ENCODE results near the gene PIP5K1A. TPM values are rescaled to one million over a fixed set of nuclear protein-coding genes. Genes with fewer than 3 reads are reported as not detected.

PIP5K1A gene
- total and polyA plus RNA-seq, 2 donors (not counting 1 experiment from before 2014, with no cell fraction given) = 80.9 to 118 TPM

DNA sequence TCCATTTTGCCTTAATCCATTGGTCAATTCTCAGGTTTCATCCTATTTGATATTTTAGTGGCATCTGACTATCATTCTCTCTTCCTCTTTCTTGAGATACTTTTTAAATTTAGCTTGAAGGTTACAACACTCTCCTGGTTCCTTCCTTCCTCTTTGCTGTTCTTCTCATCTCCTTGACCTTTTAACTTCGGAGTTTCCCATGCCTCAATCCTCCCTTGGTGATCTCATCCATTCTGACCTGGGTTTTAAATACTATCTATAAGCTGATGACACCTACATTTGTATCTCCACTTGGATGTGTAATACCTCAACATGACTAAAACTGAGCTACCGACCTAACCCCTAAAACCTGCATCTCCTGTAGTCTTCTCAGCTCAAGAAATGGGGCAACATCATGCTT, 78.9 kb downstream of the PIP5K1A start:
- H3K4me2 ChIP-seq (ENCODE audit: extremely low read depth, insufficient read depth, low read length) = no peak overlapping the region
- no peak for DNase-seq (ENCODE audit: low read depth in 2 of 2)
- no peaks in the 10 kb centered on the region for H3K27me3 ChIP-seq (ENCODE audit: control insufficient read depth, insufficient read depth, low read length)
- H3K9me3 ChIP-seq (ENCODE audit: control insufficient read depth, insufficient read depth, low read depth, low read length) = no peaks in the 10 kb centered on the region
- H3K4me1 ChIP-seq (ENCODE audit: control insufficient read depth, extremely low read depth, insufficient read depth, low read length) = no peaks in the 10 kb centered on the region
- no peaks in the 10 kb centered on the region for H4K20me1 ChIP-seq (ENCODE audit: control insufficient read depth, extremely low read depth, insufficient read depth, low read length)
- no peak overlapping the region for H3K4me3 ChIP-seq (replicated peaks in 1 of 4; ENCODE audit: control extremely low read depth in 1 of 4, insufficient read depth in 1 of 4, low read depth in 3 of 4, low read length in 4 of 4)
- no peak overlapping the region for H2AFZ ChIP-seq (ENCODE audit: low read length)
- no peak overlapping the region for H3K9ac ChIP-seq (ENCODE audit: insufficient read depth, low read length)
- TF ChIP-seq, protein P1, sequence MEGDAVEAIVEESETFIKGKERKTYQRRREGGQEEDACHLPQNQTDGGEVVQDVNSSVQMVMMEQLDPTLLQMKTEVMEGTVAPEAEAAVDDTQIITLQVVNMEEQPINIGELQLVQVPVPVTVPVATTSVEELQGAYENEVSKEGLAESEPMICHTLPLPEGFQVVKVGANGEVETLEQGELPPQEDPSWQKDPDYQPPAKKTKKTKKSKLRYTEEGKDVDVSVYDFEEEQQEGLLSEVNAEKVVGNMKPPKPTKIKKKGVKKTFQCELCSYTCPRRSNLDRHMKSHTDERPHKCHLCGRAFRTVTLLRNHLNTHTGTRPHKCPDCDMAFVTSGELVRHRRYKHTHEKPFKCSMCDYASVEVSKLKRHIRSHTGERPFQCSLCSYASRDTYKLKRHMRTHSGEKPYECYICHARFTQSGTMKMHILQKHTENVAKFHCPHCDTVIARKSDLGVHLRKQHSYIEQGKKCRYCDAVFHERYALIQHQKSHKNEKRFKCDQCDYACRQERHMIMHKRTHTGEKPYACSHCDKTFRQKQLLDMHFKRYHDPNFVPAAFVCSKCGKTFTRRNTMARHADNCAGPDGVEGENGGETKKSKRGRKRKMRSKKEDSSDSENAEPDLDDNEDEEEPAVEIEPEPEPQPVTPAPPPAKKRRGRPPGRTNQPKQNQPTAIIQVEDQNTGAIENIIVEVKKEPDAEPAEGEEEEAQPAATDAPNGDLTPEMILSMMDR (conservative IDR thresholded peaks at IDR 0.05 in 1 of 2, IDR thresholded peaks at IDR 0.05 in 1 of 2; ENCODE audit: low read depth in 1 of 2, low read length in 2 of 2) = no peak
- no peak for TF ChIP-seq EZH2 (IDR thresholded peaks at IDR 0.05; ENCODE audit: low read length, missing control alignments)
- no peak overlapping the region for H3K27ac ChIP-seq (ENCODE audit: insufficient read depth, low read length)
- H3K36me3 ChIP-seq (ENCODE audit: control insufficient read depth, insufficient read depth, low read length) = no peaks in the 10 kb centered on the region
- H3K79me2 ChIP-seq (ENCODE audit: control insufficient read depth, insufficient read depth, low read length) = no peaks in the 10 kb centered on the region

DNA sequence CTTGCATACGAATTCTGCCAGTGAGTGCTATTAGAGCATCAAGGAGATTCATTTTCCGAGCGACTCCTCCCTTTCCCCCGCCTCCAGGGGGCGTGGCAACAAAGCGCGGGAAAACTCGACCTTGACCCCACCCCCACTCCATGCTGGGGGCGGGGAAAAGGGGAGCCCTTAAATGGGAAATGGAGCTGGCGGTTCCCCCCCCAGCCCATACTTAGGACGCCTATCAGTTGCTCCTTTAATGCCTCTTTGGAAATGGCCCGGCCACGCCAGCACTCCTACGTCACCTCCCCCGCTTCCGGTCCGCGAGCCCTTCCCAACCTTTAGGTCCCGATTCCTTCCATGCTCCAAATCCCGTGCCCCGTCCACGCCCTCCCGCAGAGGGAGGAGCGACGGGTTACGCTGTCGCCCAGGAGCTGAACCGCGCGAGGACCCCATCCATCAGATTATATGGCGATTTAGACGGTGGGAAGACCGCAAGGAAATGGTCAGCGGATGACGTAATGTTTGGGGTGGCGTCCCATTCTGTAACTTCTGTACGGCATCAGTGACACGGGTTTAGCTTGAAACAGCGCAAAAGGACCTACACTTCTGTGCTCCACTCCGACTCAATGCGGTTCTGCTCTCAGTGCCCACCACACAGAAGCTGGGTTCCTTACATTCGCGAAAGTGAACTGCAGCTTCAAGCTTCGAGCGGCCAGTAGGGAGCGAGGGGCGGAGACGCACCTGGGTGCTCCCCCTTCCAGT, 83.0 kb downstream of the PIP5K1A start:
- Histone ChIP-seq H3K27me3 (ENCODE audit: control insufficient read depth, insufficient read depth, low read length) (no peaks in the 10 kb centered on the region), H4K20me1 (ENCODE audit: control insufficient read depth, extremely low read depth, insufficient read depth, low read length) (no peaks in the 10 kb centered on the region), H2AFZ (ENCODE audit: low read length) (peak overlapping the region; percentile 45), H3K27ac (ENCODE audit: insufficient read depth, low read length) (peak overlapping the region; percentile 99), H3K9ac (ENCODE audit: insufficient read depth, low read length) (peak overlapping the region; percentile 92), H3K4me3 (replicated peaks in 1 of 4; ENCODE audit: control extremely low read depth in 1 of 4, insufficient read depth in 1 of 4, low read depth in 3 of 4, low read length in 4 of 4) (peak overlapping the region; percentile 39 to 97 (median 69)), H3K79me2 (ENCODE audit: control insufficient read depth, insufficient read depth, low read length) (peaks cover 15% of the 10 kb centered on the region), H3K9me3 (ENCODE audit: control insufficient read depth, insufficient read depth, low read depth, low read length) (no peaks in the 10 kb centered on the region), H3K4me1 (ENCODE audit: control insufficient read depth, extremely low read depth, insufficient read depth, low read length) (no peaks in the 10 kb centered on the region), H3K4me2 (ENCODE audit: extremely low read depth, insufficient read depth, low read length) (peak overlapping the region; percentile 58), H3K36me3 (ENCODE audit: control insufficient read depth, insufficient read depth, low read length) (peaks cover 2% of the 10 kb centered on the region)
- peak; percentile 96 to 99 for DNase-seq (ENCODE audit: low read depth in 2 of 2)
- TF ChIP-seq, protein P1 (conservative IDR thresholded peaks at IDR 0.05 in 1 of 2, IDR thresholded peaks at IDR 0.05 in 1 of 2; ENCODE audit: low read depth in 1 of 2, low read length in 2 of 2) = no peak
- no peak for TF ChIP-seq EZH2 (IDR thresholded peaks at IDR 0.05; ENCODE audit: low read length, missing control alignments)

DNA sequence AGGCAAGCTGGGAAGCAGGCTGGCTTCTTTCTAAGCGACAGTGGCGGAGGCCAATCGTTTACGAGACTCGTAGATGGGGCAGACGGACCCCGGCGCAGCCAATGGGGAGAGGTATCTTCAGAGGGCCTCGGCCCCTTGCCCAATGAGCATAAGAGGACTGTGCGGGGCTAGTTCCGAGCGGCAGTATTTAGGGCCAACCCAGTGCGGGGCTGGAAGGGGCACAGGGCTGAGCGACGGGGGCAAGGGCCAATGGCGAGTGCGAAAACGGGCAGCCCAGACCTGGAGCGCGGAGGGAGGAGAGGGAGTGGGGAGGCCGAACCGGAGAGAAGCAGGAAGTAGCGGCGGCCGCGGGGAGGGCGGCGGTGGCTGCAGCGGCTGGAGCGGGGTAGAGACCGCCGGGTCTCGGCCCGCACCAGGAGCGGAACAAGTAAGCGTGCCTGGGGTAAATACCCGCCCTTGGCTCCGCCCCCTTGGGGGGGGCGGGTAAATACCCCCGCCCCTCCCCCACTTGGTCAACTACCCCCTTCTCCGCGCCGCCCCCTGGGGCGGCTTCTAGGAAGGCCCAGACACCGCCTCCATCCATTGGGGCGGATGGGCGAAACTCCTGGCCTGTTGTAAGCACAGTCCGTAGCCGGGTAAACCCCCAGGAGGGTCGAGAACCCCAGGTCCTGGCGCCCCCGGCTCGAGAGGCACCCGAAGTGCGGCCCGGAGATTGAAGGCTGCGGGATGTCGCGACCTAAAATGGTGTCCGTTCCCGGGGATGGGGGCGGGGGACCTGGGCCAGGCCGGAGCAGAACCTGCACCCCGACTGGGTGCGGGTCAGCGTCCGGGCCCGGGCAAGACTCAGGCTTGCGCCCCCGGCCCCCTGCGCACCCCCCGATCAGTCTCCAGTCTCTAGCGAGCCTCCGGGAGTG, 83.9 kb downstream of the PIP5K1A start, which contains the start of gene ZNF687:
TSS of gene ZNF687 (plus strand) at position 331 of the 914 bp plus-strand sequence. CDS start 3,993 bp downstream, outside the sequence.
- Histone ChIP-seq H3K4me1 (ENCODE audit: control insufficient read depth, extremely low read depth, insufficient read depth, low read length) (no peaks in the 10 kb centered on the region), H3K4me2 (ENCODE audit: extremely low read depth, insufficient read depth, low read length) (peak within 1 kb of the TSS; percentile 97), H3K27ac (ENCODE audit: insufficient read depth, low read length) (peak within 1 kb of the TSS; percentile 99), H3K4me3 (replicated peaks in 1 of 4; ENCODE audit: control extremely low read depth in 1 of 4, insufficient read depth in 1 of 4, low read depth in 3 of 4, low read length in 4 of 4) (peak within 1 kb of the TSS; percentile 55 to 97 (median 85)), H3K27me3 (ENCODE audit: control insufficient read depth, insufficient read depth, low read length) (no peaks in the 10 kb centered on the region), H3K9me3 (ENCODE audit: control insufficient read depth, insufficient read depth, low read depth, low read length) (no peaks in the 10 kb centered on the region), H3K9ac (ENCODE audit: insufficient read depth, low read length) (peak within 1 kb of the TSS; percentile 92), H3K79me2 (ENCODE audit: control insufficient read depth, insufficient read depth, low read length) (peaks cover 15% of the 10 kb centered on the region), H2AFZ (ENCODE audit: low read length) (peak within 1 kb of the TSS; percentile 45), H4K20me1 (ENCODE audit: control insufficient read depth, extremely low read depth, insufficient read depth, low read length) (no peaks in the 10 kb centered on the region), H3K36me3 (ENCODE audit: control insufficient read depth, insufficient read depth, low read length) (peaks cover 10% of the 10 kb centered on the region)
- DNase-seq (ENCODE audit: low read depth in 2 of 2) = peak; percentile 100
- no peak for TF ChIP-seq EZH2 (IDR thresholded peaks at IDR 0.05; ENCODE audit: low read length, missing control alignments)
- TF ChIP-seq, protein P1 (conservative IDR thresholded peaks at IDR 0.05 in 1 of 2, IDR thresholded peaks at IDR 0.05 in 1 of 2; ENCODE audit: low read depth in 1 of 2, low read length in 2 of 2) = no peak

All from fibroblast of lung (primary cell).